Spleen (tissue), 7 donors: ENCODE measurements around the gene HGS.

ENCODE experiments used
- CTCF ChIP-seq, 11 experiments: fragments of 200-600 bp in 7 of 11; fragments of 450-650 bp in 4 of 11; sonication (generic) in 4 of 11; IDR thresholded peaks in 8 of 11; conservative IDR thresholded peaks in 3 of 11; 1 replicate in 7 of 11; 2 replicates in 4 of 11; pipeline versions ENCODE4 v1.4.0 to v1.8.0; 2016 to 2021; ENCODE audit warnings: antibody characterized with exemption in 11 of 11, inconsistent platforms in 4 of 11, mild to moderate bottlenecking in 1 of 11
- POLR2A ChIP-seq, 3 donors: fragments of 450-650 bp; IDR thresholded peaks; one replicate each; pipeline ENCODE4 v1.5.1; 2017; ENCODE audit warnings: antibody characterized with exemption in 3 of 3, mild to moderate bottlenecking in 1 of 3
- POLR2AphosphoS5 ChIP-seq, 3 donors: sonication (generic); formaldehyde crosslinking; IDR thresholded peaks; one replicate each; pipeline ENCODE4 v1.5.1; 2017; ENCODE audit warnings: antibody characterized with exemption in 3 of 3
- donor health status: DM: no; HTN: no; CAD: no; lungs with moderate emphysema.
- donor health status: DM: no; HTN: no; CAD: no.
- donor health status: DM: no; HTN: no; CAD: no.

GRCh38 chr17:81720267-81721071 lies 36.7 kb downstream of the HGS start:
- TF ChIP-seq POLR2A (IDR thresholded peaks at IDR 0.05) = no peak
- TF ChIP-seq CTCF (IDR thresholded peaks at IDR 0.05 in 8 of 11, conservative IDR thresholded peaks at IDR 0.05 in 3 of 11) = no peak
- peak in 1 of 3 donors; percentile 3 for TF ChIP-seq POLR2AphosphoS5 (IDR thresholded peaks at IDR 0.05)
